GM13976 (cell line): ENCODE results near the gene SYT14.
"Not testable (repeated sequence)": the region's sequence is repeated elsewhere in the genome, so short reads cannot be mapped to it uniquely, and the experiment has no call there.

Experiments
- DNase-seq: peaks from one replicate; pipeline ENCODE4 v3.0.0; 2012; ENCODE audit warnings: low spot score
- CTCF ChIP-seq: IDR thresholded peaks from 2 replicates; pipeline ENCODE4 v1.5.1; 2012; ENCODE audit warnings: borderline replicate concordance, mild to moderate bottlenecking; ENCODE audit not compliant: insufficient read depth; ENCODE audit errors: extremely low read depth, missing control alignments, control extremely low read depth
- in situ Hi-C: fragments of 300-500 bp; cut with MboI; formaldehyde crosslinking; loops from one replicate; pipeline ENCODE4 v1.12.0; 2022; ENCODE audit warnings: low sequenced_read_pairs, mixed read lengths, inconsistent platforms; ENCODE audit not compliant: unreplicated experiment

Gene SYT14

GRCh38 chr1:209937996-209938959 is at the start of gene SYT14:
TSS of gene SYT14 (plus strand) at chr1:209938217. CDS start at chr1:209938265, 48 bp downstream.
- DNase-seq, result peak; percentile 25
- in situ Hi-C loops, result no loop called here
- no peak for TF ChIP-seq CTCF

- in situ Hi-C loops, DNase-seq: not testable (repeated sequence)
Observed at GRCh38 chr1:209888291-209889076, 49.5 kb upstream of the SYT14 start.

- no peak for TF ChIP-seq CTCF
- in situ Hi-C loops, result no loop called here
- DNase-seq, result no peak
Observed at GRCh38 chr1:209889077-209889418, 49.0 kb upstream of the SYT14 start.

GRCh38 chr1:209890641-209891330 is 47.2 kb upstream of the SYT14 start:
- in situ Hi-C loops, result no loop called here
- no peak for TF ChIP-seq CTCF
- no peak for DNase-seq

GRCh38 chr1:209893751-209894150 is 44.3 kb upstream of the SYT14 start:
- in situ Hi-C loops, result no loop called here
- TF ChIP-seq CTCF, result no peak
- DNase-seq, result no peak

GRCh38 chr1:209895709-209896108 is 42.3 kb upstream of the SYT14 start:
- in situ Hi-C loops, result no loop called here
- DNase-seq, result no peak
- TF ChIP-seq CTCF, result no peak

GRCh38 chr1:209896346-209896745 is 41.7 kb upstream of the SYT14 start:
- in situ Hi-C loops, result no loop called here
- no peak for TF ChIP-seq CTCF
- peak; percentile 3 for DNase-seq

- in situ Hi-C loops, DNase-seq: not testable (repeated sequence)
Observed at GRCh38 chr1:209898271-209898670, 39.7 kb upstream of the SYT14 start.

GRCh38 chr1:209898851-209899250 is 39.2 kb upstream of the SYT14 start:
- in situ Hi-C loops, result not testable (repeated sequence)

More at GRCh38 chr1:209898851-209899250, 39.2 kb upstream of the SYT14 start:
- DNase-seq, result not testable (repeated sequence)
